Effector memory CD4-positive, alpha-beta T cell (primary cell): ENCODE results near the gene PCDH17.

Experiments
- DNase-seq, 3 donors: peaks; one replicate each; pipeline ENCODE4 v3.0.0-alpha.2; 2020
- H3K27ac ChIP-seq: 2 replicates; pipeline ENCODE4 v1.7.0; 2013; ENCODE audit warnings: mild to moderate bottlenecking, low read length, moderate library complexity; ENCODE audit not compliant: insufficient read depth, poor library complexity, severe bottlenecking
- H3K27me3 ChIP-seq: replicated peaks from 2 replicates; pipeline ENCODE4 v1.7.0; 2013; ENCODE audit warnings: mild to moderate bottlenecking, low read length; ENCODE audit not compliant: insufficient read depth, control insufficient read depth, poor library complexity, severe bottlenecking
- H3K36me3 ChIP-seq: 2 replicates; pipeline ENCODE4 v1.7.0; 2013; ENCODE audit warnings: mild to moderate bottlenecking, low read length, moderate library complexity; ENCODE audit not compliant: control insufficient read depth, insufficient read depth
- H3K4me1 ChIP-seq: 2 replicates; pipeline ENCODE4 v1.7.0; 2013; ENCODE audit warnings: low read length, mild to moderate bottlenecking; ENCODE audit not compliant: control insufficient read depth, insufficient read depth, poor library complexity, severe bottlenecking
- H3K4me3 ChIP-seq: 2 replicates; pipeline ENCODE4 v1.7.0; 2013; ENCODE audit warnings: low read length, low read depth, mild to moderate bottlenecking; ENCODE audit not compliant: insufficient read depth, poor library complexity, severe bottlenecking
- H3K9me3 ChIP-seq: 2 replicates; pipeline ENCODE4 v1.7.0; 2013; ENCODE audit warnings: mild to moderate bottlenecking, low read length, moderate library complexity; ENCODE audit not compliant: control insufficient read depth

Gene PCDH17

GRCh38 chr13:57672168-57672567 lies 40.6 kb downstream of the PCDH17 start:
- no peaks in the 10 kb centered on the region for H3K4me1 ChIP-seq
- H3K36me3 ChIP-seq = no peaks in the 10 kb centered on the region
- no peak overlapping the region for H3K27ac ChIP-seq
- no peak for DNase-seq
- H3K4me3 ChIP-seq = no peak overlapping the region
- no peaks in the 10 kb centered on the region for H3K9me3 ChIP-seq
- H3K27me3 ChIP-seq = no peaks in the 10 kb centered on the region

- DNase-seq = no peak
- H3K4me1 ChIP-seq = no peaks in the 10 kb centered on the region
- H3K4me3 ChIP-seq = no peak overlapping the region
- no peak overlapping the region for H3K27ac ChIP-seq
- no peaks in the 10 kb centered on the region for H3K9me3 ChIP-seq
- H3K36me3 ChIP-seq = no peaks in the 10 kb centered on the region
- H3K27me3 ChIP-seq = no peaks in the 10 kb centered on the region
Observed at GRCh38 chr13:57673197-57673596, 41.7 kb downstream of the PCDH17 start.

- no peak for DNase-seq
- Histone ChIP-seq H3K36me3 (no peaks in the 10 kb centered on the region), H3K4me1 (no peaks in the 10 kb centered on the region), H3K27ac (no peak overlapping the region), H3K4me3 (no peak overlapping the region), H3K9me3 (no peaks in the 10 kb centered on the region), H3K27me3 (no peaks in the 10 kb centered on the region)
Observed at GRCh38 chr13:57675526-57675925, 44.0 kb downstream of the PCDH17 start.

- no peaks in the 10 kb centered on the region for H3K27me3 ChIP-seq
- H3K4me1 ChIP-seq = no peaks in the 10 kb centered on the region
- DNase-seq = no peak
- H3K27ac ChIP-seq = no peak overlapping the region
- H3K9me3 ChIP-seq = peaks cover 4% of the 10 kb centered on the region
- H3K4me3 ChIP-seq = no peak overlapping the region
- no peaks in the 10 kb centered on the region for H3K36me3 ChIP-seq
Observed at GRCh38 chr13:57680609-57681008, 49.1 kb downstream of the PCDH17 start.

GRCh38 chr13:57682128-57682716 lies 50.7 kb downstream of the PCDH17 start:
- H3K27ac ChIP-seq = no peak overlapping the region
- DNase-seq = no peak
- no peaks in the 10 kb centered on the region for H3K36me3 ChIP-seq
- H3K4me3 ChIP-seq = no peak overlapping the region
- H3K9me3 ChIP-seq = peaks cover 4% of the 10 kb centered on the region
- no peaks in the 10 kb centered on the region for H3K4me1 ChIP-seq
- no peaks in the 10 kb centered on the region for H3K27me3 ChIP-seq

- no peaks in the 10 kb centered on the region for H3K36me3 ChIP-seq
- no peak for DNase-seq
Observed at GRCh38 chr13:57698851-57699250, 67.3 kb downstream of the PCDH17 start.

GRCh38 chr13:57704031-57704430 lies 72.5 kb downstream of the PCDH17 start:
- no peak for DNase-seq
- H3K27ac ChIP-seq = no peak overlapping the region
- no peak overlapping the region for H3K4me3 ChIP-seq
- H3K9me3 ChIP-seq = no peaks in the 10 kb centered on the region
- no peaks in the 10 kb centered on the region for H3K4me1 ChIP-seq
- H3K36me3 ChIP-seq = no peaks in the 10 kb centered on the region
- H3K27me3 ChIP-seq = no peaks in the 10 kb centered on the region

More at GRCh38 chr13:57698851-57699250, 67.3 kb downstream of the PCDH17 start:
- H3K4me1 ChIP-seq = no peaks in the 10 kb centered on the region
- H3K27me3 ChIP-seq = no peaks in the 10 kb centered on the region
- no peak overlapping the region for H3K27ac ChIP-seq
- no peak overlapping the region for H3K4me3 ChIP-seq
- no peaks in the 10 kb centered on the region for H3K9me3 ChIP-seq

- Histone ChIP-seq H3K4me1 (no peaks in the 10 kb centered on the region), H3K36me3 (no peaks in the 10 kb centered on the region), H3K4me3 (no peak overlapping the region), H3K27ac (no peak overlapping the region), H3K9me3 (no peaks in the 10 kb centered on the region), H3K27me3 (no peaks in the 10 kb centered on the region)
- no peak for DNase-seq
Observed at GRCh38 chr13:57716295-57716694, 84.8 kb downstream of the PCDH17 start.

GRCh38 chr13:57724486-57725272 lies 93.1 kb downstream of the PCDH17 start:
- DNase-seq = no peak
- H3K27me3 ChIP-seq = no peaks in the 10 kb centered on the region
- H3K4me3 ChIP-seq = no peak overlapping the region
- no peak overlapping the region for H3K27ac ChIP-seq
- H3K4me1 ChIP-seq = no peaks in the 10 kb centered on the region
- no peaks in the 10 kb centered on the region for H3K36me3 ChIP-seq
- H3K9me3 ChIP-seq = no peaks in the 10 kb centered on the region

GRCh38 chr13:57725480-57725879 lies 93.9 kb downstream of the PCDH17 start:
- no peaks in the 10 kb centered on the region for H3K9me3 ChIP-seq
- H3K27me3 ChIP-seq = no peaks in the 10 kb centered on the region
- DNase-seq = no peak
- no peak overlapping the region for H3K4me3 ChIP-seq
- no peaks in the 10 kb centered on the region for H3K4me1 ChIP-seq
- H3K36me3 ChIP-seq = no peaks in the 10 kb centered on the region
- H3K27ac ChIP-seq = no peak overlapping the region
